Measurements from ENCODE around the gene DTWD1. TPM values are rescaled to one million over a fixed set of nuclear protein-coding genes. Genes with fewer than 3 reads are reported as not detected.
"Not testable (repeated sequence)": the region's sequence is repeated elsewhere in the genome, so short reads cannot be mapped to it uniquely, and the experiment has no call there.

DTWD1 gene
- total RNA-seq, 1 donor from 2014 or later, result 13.3 TPM

- no peak for TF ChIP-seq CTCF (IDR thresholded peaks at IDR 0.05)
- TF ChIP-seq POLR2AphosphoS5 (IDR thresholded peaks at IDR 0.05; ENCODE audit: insufficient read depth in 1 of 2, low read depth in 1 of 2), result no peak
- no peak for TF ChIP-seq POLR2A (IDR thresholded peaks at IDR 0.05)
- Histone ChIP-seq H3K4me3 (no peak overlapping the region), H3K36me3 (no peaks in the 10 kb centered on the region), H3K27me3 (no peaks in the 10 kb centered on the region), H3K9me3 (no peaks in the 10 kb centered on the region), H3K4me1 (no peaks in the 10 kb centered on the region), H3K27ac (no peak overlapping the region)
- DNase-seq (ENCODE audit: extremely low spot score in 2 of 2), result no peak
- intact Hi-C loops (cut with DNase I), result no loop called here
Observed at GRCh38 chr15:49605588-49605987, 15.3 kb upstream of the DTWD1 start.

GRCh38 chr15:49606594-49606993 lies 14.3 kb upstream of the DTWD1 start:
- H3K9me3 ChIP-seq, result no peaks in the 10 kb centered on the region
- H3K27ac ChIP-seq, result no peak overlapping the region
- H3K4me1 ChIP-seq, result no peaks in the 10 kb centered on the region
- no peak overlapping the region for H3K4me3 ChIP-seq
- TF ChIP-seq CTCF (IDR thresholded peaks at IDR 0.05), result no peak
- no peaks in the 10 kb centered on the region for H3K27me3 ChIP-seq
- intact Hi-C loops (cut with DNase I), result no loop called here
- no peak for DNase-seq (ENCODE audit: extremely low spot score in 2 of 2)
- H3K36me3 ChIP-seq, result no peaks in the 10 kb centered on the region

GRCh38 chr15:49610157-49610918 lies 10.5 kb upstream of the DTWD1 start:
- no peaks in the 10 kb centered on the region for H3K27me3 ChIP-seq
- no peaks in the 10 kb centered on the region for H3K4me1 ChIP-seq
- TF ChIP-seq POLR2AphosphoS5 (IDR thresholded peaks at IDR 0.05; ENCODE audit: insufficient read depth in 1 of 2, low read depth in 1 of 2) (no peak), POLR2A (IDR thresholded peaks at IDR 0.05) (no peak), CTCF (IDR thresholded peaks at IDR 0.05) (no peak)
- no peaks in the 10 kb centered on the region for H3K36me3 ChIP-seq
- H3K27ac ChIP-seq, result peak overlapping the region; percentile 10
- DNase-seq (ENCODE audit: extremely low spot score in 2 of 2), result no peak
- no peaks in the 10 kb centered on the region for H3K9me3 ChIP-seq
- intact Hi-C loops (cut with DNase I), result no loop called here
- no peak overlapping the region for H3K4me3 ChIP-seq

GRCh38 chr15:49612240-49612639 lies 8.6 kb upstream of the DTWD1 start:
- H3K36me3 ChIP-seq; intact Hi-C loops (cut with DNase I); DNase-seq (ENCODE audit: extremely low spot score in 2 of 2): not testable (repeated sequence)

GRCh38 chr15:49619226-49619625 lies 1.6 kb upstream of the DTWD1 start:
- no peaks in the 10 kb centered on the region for H3K27me3 ChIP-seq
- peak overlapping the region; percentile 85 for H3K27ac ChIP-seq
- peaks cover 35% of the 10 kb centered on the region for H3K4me1 ChIP-seq
- no peak overlapping the region for H3K4me3 ChIP-seq
- no peak for DNase-seq (ENCODE audit: extremely low spot score in 2 of 2)
- no peak for TF ChIP-seq POLR2AphosphoS5 (IDR thresholded peaks at IDR 0.05; ENCODE audit: insufficient read depth in 1 of 2, low read depth in 1 of 2)
- TF ChIP-seq CTCF (IDR thresholded peaks at IDR 0.05), result no peak
- no peak for TF ChIP-seq POLR2A (IDR thresholded peaks at IDR 0.05)
- intact Hi-C loops (cut with DNase I), result no loop called here
- H3K9me3 ChIP-seq, result no peaks in the 10 kb centered on the region
- no peaks in the 10 kb centered on the region for H3K36me3 ChIP-seq

More at GRCh38 chr15:49612240-49612639, 8.6 kb upstream of the DTWD1 start:
- H3K4me1 ChIP-seq, H3K27ac ChIP-seq, H3K9me3 ChIP-seq, H3K4me3 ChIP-seq, H3K27me3 ChIP-seq: not testable (repeated sequence)
